ENCODE measurements around the gene PSIP1. TPM values are rescaled to one million over a fixed set of nuclear protein-coding genes. Genes with fewer than 3 reads are reported as not detected.
A peak's percentile ranks its signal among the peaks of the same experiment; 100 is the strongest.

The PSIP1 gene
- total and polyA plus RNA-seq, 2 of the 4 experiments (the other 2 are of a cell fraction), result 21.8 to 27.2 TPM

- no peak overlapping the region for H2AK9ac ChIP-seq (replicated peaks; ENCODE audit: low read depth, low read length, poor library complexity)
- no peak overlapping the region for H2BK15ac ChIP-seq (ENCODE audit: low read depth, low read length)
- H3K56ac ChIP-seq (ENCODE audit: extremely low read depth, insufficient read depth, low read length), result no peak overlapping the region
- POLR2A ChIA-PET (ENCODE audit: unreplicated experiment), result interaction anchor here (0.6 kb wide), 1 partner anchor 10 kb away, joined by 3 read pairs; no protein-coding TSS in a partner anchor
- no peak overlapping the region for H3K9ac ChIP-seq (ENCODE audit: low read depth, low read length)
- no peak overlapping the region for H2AK5ac ChIP-seq (ENCODE audit: low read depth, low read length)
- DNase-seq (peak; percentile 46), ATAC-seq (ENCODE audit: low read depth) (peak; percentile 72)
- dilution Hi-C loops (cut with HindIII; ENCODE audit: low sequenced_read_pairs, unreplicated experiment) (no loop called here), intact Hi-C loops (cut with micrococcal nuclease) (no loop called here), in situ Hi-C loops (cut with MboI; ENCODE audit: low sequenced_read_pairs) (no loop called here)
- H3K4me2 ChIP-seq (ENCODE audit: low read depth, low read length), result no peak overlapping the region
- H4K20me1 ChIP-seq (ENCODE audit: insufficient read depth, low read length), result no peaks in the 10 kb centered on the region
- H2BK20ac ChIP-seq (ENCODE audit: low read depth, low read length), result no peak overlapping the region
- no peaks in the 10 kb centered on the region for H3K36me3 ChIP-seq (ENCODE audit: control insufficient read depth, insufficient read depth, low read length)
- H3K79me1 ChIP-seq (ENCODE audit: low read depth in 1 of 2, low read length in 2 of 2), result no peaks in the 10 kb centered on the region
- H3K27me3 ChIP-seq (ENCODE audit: control insufficient read depth, insufficient read depth, low read length), result no peaks in the 10 kb centered on the region
- no peak overlapping the region for H4K8ac ChIP-seq (ENCODE audit: low read depth in 2 of 2, low read length in 2 of 2)
- H3K4me3 ChIP-seq (ENCODE audit: insufficient read depth, low read depth, low read length), result no peak overlapping the region
- no peak overlapping the region for H3K4ac ChIP-seq (ENCODE audit: low read depth, low read length)
- no TSS peak for BruUV-seq (replicated peaks)
- H3K18ac ChIP-seq (ENCODE audit: low read depth, low read length), result no peak overlapping the region
- no peak overlapping the region for H3K23ac ChIP-seq (ENCODE audit: low read depth, low read length)
- no peak overlapping the region for H2BK5ac ChIP-seq (ENCODE audit: low read depth, low read length, poor library complexity, severe bottlenecking)
- TF ChIP-seq BHLHE40 (IDR thresholded peaks at IDR 0.05; ENCODE audit: low read depth, low read length), result no peak
- TF ChIP-seq CHD1 (IDR thresholded peaks at IDR 0.05; ENCODE audit: low read depth, low read length), result no peak
- TF ChIP-seq CEBPB (IDR thresholded peaks at IDR 0.05; ENCODE audit: low read depth, low read length), result peak; percentile 35; the same call in 1 of the 2 replicates
- H2AFZ ChIP-seq (replicated peaks; ENCODE audit: low read length, poor library complexity), result no peak overlapping the region
- CTCF ChIA-PET, result no interaction called here
- no peak overlapping the region for H4K91ac ChIP-seq (ENCODE audit: insufficient read depth, low read depth, low read length)
- H3K4me1 ChIP-seq (ENCODE audit: control insufficient read depth, insufficient read depth, low read length), result peaks cover 5% of the 10 kb centered on the region
- H4K5ac ChIP-seq (ENCODE audit: low read depth, low read length), result no peak overlapping the region
- H2BK120ac ChIP-seq (ENCODE audit: low read depth, low read length), result no peak overlapping the region
- no peaks in the 10 kb centered on the region; the same call in 1 of the 2 replicates for H3K9me3 ChIP-seq (ENCODE audit: control insufficient read depth, insufficient read depth, low read length)
- no peak overlapping the region for H3K27ac ChIP-seq (ENCODE audit: insufficient read depth, low read length)
- WGBS, 2 experiments (ENCODE audit: extremely low coverage in 2 of 2, insufficient read length in 1 of 2), result no CpG with 5 or more reads among the region's 4 CpGs
- no peaks in the 10 kb centered on the region for H3K9me1 ChIP-seq (ENCODE audit: insufficient read depth, low read length)
- H3K14ac ChIP-seq (replicated peaks; ENCODE audit: low read depth, low read length), result no peak overlapping the region
Observed at GRCh38 chr9:15543047-15543813, 32.5 kb upstream of the PSIP1 start.
